GDM1 (cell line): ENCODE data around the gene EN2.

Experiments used
- DNase-seq: peaks from one replicate; lab custom pipeline; 2025; lab: John Stamatoyannopoulos, UW

EN2 gene

GRCh38 chr7:155464183-155464582 lies 6.3 kb downstream of the EN2 start:
- no peak for DNase-seq

- DNase-seq, result no peak
These were observed 7.2 kb downstream of the EN2 start for GRCh38 chr7:155464948-155465739.

GRCh38 chr7:155465761-155466141 lies 7.8 kb downstream of the EN2 start:
- DNase-seq, result no peak

- DNase-seq, result no peak
These were observed 8.3 kb downstream of the EN2 start for GRCh38 chr7:155466142-155466813.

GRCh38 chr7:155466814-155467733 lies 9.1 kb downstream of the EN2 start:
- no peak for DNase-seq

GRCh38 chr7:155467846-155468784 lies 10.2 kb downstream of the EN2 start:
- DNase-seq, result no peak

GRCh38 chr7:155468785-155469148 lies 10.8 kb downstream of the EN2 start:
- no peak for DNase-seq

- no peak for DNase-seq
These were observed 11.6 kb downstream of the EN2 start for GRCh38 chr7:155469311-155470185.

GRCh38 chr7:155470186-155470487 lies 12.2 kb downstream of the EN2 start:
- DNase-seq, result no peak

- no peak for DNase-seq
These were observed 13.0 kb downstream of the EN2 start for GRCh38 chr7:155470686-155471638.

- DNase-seq, result no peak
These were observed 13.8 kb downstream of the EN2 start for GRCh38 chr7:155471718-155472117.

GRCh38 chr7:155477476-155477875 lies 19.5 kb downstream of the EN2 start:
- DNase-seq, result no peak

GRCh38 chr7:155481764-155482163 lies 23.8 kb downstream of the EN2 start:
- no peak for DNase-seq

GRCh38 chr7:155482511-155483183 lies 24.7 kb downstream of the EN2 start:
- DNase-seq, result no peak

- DNase-seq, result no peak
These were observed 25.3 kb downstream of the EN2 start for GRCh38 chr7:155483245-155483644.

- no peak for DNase-seq
These were observed 26.0 kb downstream of the EN2 start for GRCh38 chr7:155483868-155484325.

- no peak for DNase-seq
These were observed 26.8 kb downstream of the EN2 start for GRCh38 chr7:155484483-155485399.
